K562 (cell line): ENCODE results near the gene TLE4. TPM values are rescaled to one million over a fixed set of nuclear protein-coding genes. Genes with fewer than 3 reads are reported as not detected.

Experiments
- ATAC-seq: fragments of 200-7000 bp; cut with Tn5 transposase; 3 replicates; pipeline ENCODE4 v1.9.1; 2020; ENCODE audit warnings: moderate library complexity
- BruUV-seq: library from RNA; stranded (reverse); fragments of 400-500 nt; replicated peaks from 2 replicates; lab custom pipeline; 2021; lab: Mats Ljungman, UMichigan
- CTCF ChIA-PET: fragments of 300-600 bp; formaldehyde crosslinking; extraction: SDS; loops from one replicate; lab custom pipeline; 2021; ENCODE audit warnings: low intra/inter-chr PET ratio; lab: Yijun Ruan, JAX
- POLR2A ChIA-PET: fragments of 300-600, 350-650 bp; sonication (Branson Sonifier 250); formaldehyde crosslinking; extraction: SDS; loops from one replicate; lab custom pipeline; 2021; ENCODE audit warnings: antibody characterized with exemption, inconsistent platforms; lab: Yijun Ruan, JAX
- DNase-seq, 4 experiments: peaks; one replicate each; pipeline versions ENCODE4 v3.0.0 to v3.0.0-alpha.2; 2011 to 2018; ENCODE audit warnings: low spot score in 3 of 4, mixed read lengths in 3 of 4; ENCODE audit errors: extremely low read depth in 1 of 4
- FAIRE-seq: peaks from 2 replicates; lab custom pipeline; 2011; peaks lifted over from hg19 to GRCh38; lab: Jason Lieb, UNC
- H2AFZ ChIP-seq: 2 replicates; pipeline ENCODE4 v1.6.0; 2011; ENCODE audit warnings: low read depth, low read length, control low read depth, inconsistent platforms
- H3K27ac ChIP-seq: fragments of 200-600 bp; 3 replicates; pipeline ENCODE4 v1.8.0; 2011; ENCODE audit warnings: low read depth, mild to moderate bottlenecking, control low read depth, inconsistent platforms, low read length, moderate library complexity, mixed read lengths; ENCODE audit errors: extremely low read depth
- H3K27me3 ChIP-seq, 2 experiments: fragments of 300-600 bp in 1 of 2; 2 replicates in 1 of 2; 3 replicates in 1 of 2; pipeline versions ENCODE4 v1.6.0 to v1.8.0; 2011; ENCODE audit warnings: inconsistent platforms in 2 of 2, low read length in 2 of 2, mild to moderate bottlenecking in 1 of 2, mixed read lengths in 1 of 2, moderate library complexity in 1 of 2; ENCODE audit not compliant: control insufficient read depth in 2 of 2, insufficient read depth in 2 of 2
- H3K36me3 ChIP-seq: fragments of 300-600 bp; 3 replicates; pipeline ENCODE4 v1.8.0; 2011; ENCODE audit warnings: mild to moderate bottlenecking, low read length, inconsistent platforms; ENCODE audit not compliant: control insufficient read depth, insufficient read depth
- H3K4me1 ChIP-seq, 2 experiments: fragments of 200-600 bp in 1 of 2; replicated peaks in 1 of 2; 2 replicates in 1 of 2; 3 replicates in 1 of 2; pipeline versions ENCODE4 v1.5.1 to v1.8.0; 2011; ENCODE audit warnings: inconsistent platforms in 2 of 2, low read length in 2 of 2, mild to moderate bottlenecking in 1 of 2, mixed read lengths in 1 of 2, moderate library complexity in 1 of 2; ENCODE audit not compliant: control insufficient read depth in 2 of 2, insufficient read depth in 2 of 2
- H3K4me2 ChIP-seq: 2 replicates; pipeline ENCODE4 v1.6.1; 2011; ENCODE audit warnings: low read length, control low read depth, inconsistent platforms, mixed read lengths; ENCODE audit not compliant: insufficient read depth
- H3K4me3 ChIP-seq: fragments of 200-600 bp; sonication (generic), shearing (Covaris generic); 2 replicates; pipeline ENCODE4 v1.5.1; 2016; ENCODE audit warnings: control low read depth, inconsistent platforms
- H3K79me2 ChIP-seq: fragments of 200-600 bp; 3 replicates; pipeline ENCODE4 v1.8.0; 2011; ENCODE audit warnings: low read length, inconsistent platforms; ENCODE audit not compliant: control insufficient read depth, insufficient read depth
- H3K9ac ChIP-seq, 2 experiments: 2 replicates each; pipeline versions ENCODE4 v1.6.0 to v1.6.1; 2011; ENCODE audit warnings: low read depth in 2 of 2, low read length in 2 of 2, control low read depth in 1 of 2, inconsistent platforms in 1 of 2, mild to moderate bottlenecking in 1 of 2, mixed read lengths in 1 of 2; ENCODE audit not compliant: insufficient read depth in 1 of 2
- H3K9me1 ChIP-seq: one replicate; pipeline ENCODE4 v1.6.0; 2011; ENCODE audit warnings: inconsistent platforms, mild to moderate bottlenecking, low read length, moderate library complexity; ENCODE audit not compliant: control insufficient read depth, insufficient read depth
- H3K9me3 ChIP-seq: replicated peaks from 2 replicates; pipeline ENCODE4 v1.5.1; 2011; ENCODE audit warnings: low read depth, low read length, inconsistent platforms; ENCODE audit not compliant: control insufficient read depth, insufficient read depth
- H4K20me1 ChIP-seq: replicated peaks from 2 replicates; pipeline ENCODE4 v1.6.1; 2011; ENCODE audit warnings: low read length, inconsistent platforms, mixed read lengths; ENCODE audit not compliant: control insufficient read depth, insufficient read depth
- BCL6 ChIP-seq: fragments of 250-450 bp; sonication (Bioruptor Pico); IDR thresholded peaks from 2 replicates; pipeline ENCODE4 v1.4.0; 2020
- BRCA1 ChIP-seq, 2 experiments: fragments of 450-650 bp in 1 of 2; sonication (generic) in 1 of 2; formaldehyde crosslinking in 1 of 2; IDR thresholded peaks; 2 replicates each; pipeline versions ENCODE4 v1.5.0 to v1.6.1; 2017 to 2020; ENCODE audit warnings: mild to moderate bottlenecking in 1 of 2, missing genetic modification reagents in 1 of 2
- EWSR1 ChIP-seq: fragments of 450-650 bp; IDR thresholded peaks from 2 replicates; pipeline ENCODE4 v1.6.1; 2018; ENCODE audit warnings: borderline replicate concordance, mild to moderate bottlenecking, low read depth, moderate library complexity; ENCODE audit not compliant: partially characterized antibody
- MEF2D ChIP-seq: conservative IDR thresholded peaks from 2 replicates; pipeline ENCODE4 v1.6.1; 2016; ENCODE audit warnings: low read depth, missing genetic modification characterization, missing compliant biosample characterization
- NFE2 ChIP-seq: IDR thresholded peaks from 2 replicates; pipeline ENCODE4 v1.6.1; 2014; ENCODE audit warnings: antibody characterized with exemption, low read depth
- NFE2L1 ChIP-seq: fragments of 450-650 bp; IDR thresholded peaks from 2 replicates; pipeline ENCODE4 v1.6.1; 2016; ENCODE audit warnings: missing genetic modification characterization, low read depth, mild to moderate bottlenecking, missing compliant biosample characterization, moderate library complexity, borderline replicate concordance
- PKNOX1 ChIP-seq: fragments of 450-650 bp; IDR thresholded peaks from 2 replicates; pipeline ENCODE4 v1.6.1; 2016
- RBM22 ChIP-seq: fragments of 200-400 bp; formaldehyde crosslinking; IDR thresholded peaks from 2 replicates; pipeline ENCODE4 v1.6.1; 2018; ENCODE audit warnings: low read length, low read depth; ENCODE audit not compliant: poor library complexity, severe bottlenecking
- REST ChIP-seq, 2 experiments: fragments of 450-650 bp; formaldehyde crosslinking in 1 of 2; IDR thresholded peaks; 2 replicates each; pipeline versions ENCODE4 v1.4.0 to v1.6.1; 2014 to 2020; ENCODE audit warnings: mild to moderate bottlenecking in 2 of 2, borderline replicate concordance in 1 of 2, low read depth in 1 of 2
- RHOXF2B ChIP-seq: fragments of 250-450 bp; sonication (Bioruptor Pico); conservative IDR thresholded peaks from 2 replicates; pipeline ENCODE4 v1.5.1; 2021
- ZNF707 ChIP-seq: fragments of 250-450 bp; sonication (Bioruptor Pico); conservative IDR thresholded peaks from 2 replicates; pipeline ENCODE4 v1.8.0; 2022; ENCODE audit warnings: inconsistent platforms, mild to moderate bottlenecking, moderate library complexity
- WGBS: fragments of 100-300 bp; shearing (Covaris generic); methylation state at CpG from one replicate; pipeline ENCODE4 v1.1.6; 2016; ENCODE audit warnings: low coverage, mixed read lengths; ENCODE audit not compliant: insufficient coverage; ENCODE audit errors: missing lambda C conversion rate; 5-methylcytosine and 5-hydroxymethylcytosine counted together
- in situ Hi-C: fragments of 300-500 bp; cut with MboI; formaldehyde crosslinking; loops from 4 replicates; pipeline ENCODE4 v1.15.0; 2018; ENCODE audit warnings: inconsistent platforms, mixed read lengths
- intact Hi-C: fragments of 100-400 bp; cut with micrococcal nuclease; formaldehyde crosslinking; loops from 2 replicates; pipeline ENCODE4 v1.14.2; 2022
- polyA plus RNA-seq, 8 experiments: library from polyadenylated mRNA; depleted of rRNA in 4 of 8; stranded (reverse) in 5 of 8; unstranded in 3 of 8; fragments of >200 nt; fragmentation: Nextera tagmentation in 2 of 8; fragmentation: Illumina TruSeq in 1 of 8; extraction: Ambion mirVana in 2 of 8; extraction: Trizol in 1 of 8; gene quantifications; 2 replicates each; pipeline versions ENCODE4 v1.2.1 to v1.2.3, GENCODE V29; 2011 to 2014; ENCODE audit warnings: inconsistent platforms in 1 of 8, missing spikeins in 1 of 8
- total RNA-seq, 7 experiments: library from RNA; depleted of rRNA in 6 of 7; stranded (reverse); fragments of >200 nt in 6 of 7; fragmentation: Illumina TruSeq in 2 of 7; extraction: Trizol in 2 of 7; gene quantifications; 2 replicates each; pipeline versions ENCODE4 v1.2.1 to v1.2.3, GENCODE V29; 2011 to 2021; ENCODE audit warnings: low replicate concordance in 1 of 7
- TF ChIP-seq, protein P1 (sequence below), 2 experiments: fragments of 250-450 bp in 1 of 2; fragments of 450-650 bp in 1 of 2; sonication (Bioruptor Pico) in 1 of 2; IDR thresholded peaks; 2 replicates each; pipeline versions ENCODE4 v1.6.1 to v1.8.0; 2016 to 2021; ENCODE audit warnings: mild to moderate bottlenecking in 2 of 2, moderate library complexity in 2 of 2, missing compliant biosample characterization in 1 of 2, missing genetic modification characterization in 1 of 2

TLE4 gene
- total and polyA plus RNA-seq, 9 of the 15 experiments (the other 6 are each of a cell fraction or from before 2014, with no cell fraction given) = 1.1 to 8.8 (median 5.7) TPM

DNA sequence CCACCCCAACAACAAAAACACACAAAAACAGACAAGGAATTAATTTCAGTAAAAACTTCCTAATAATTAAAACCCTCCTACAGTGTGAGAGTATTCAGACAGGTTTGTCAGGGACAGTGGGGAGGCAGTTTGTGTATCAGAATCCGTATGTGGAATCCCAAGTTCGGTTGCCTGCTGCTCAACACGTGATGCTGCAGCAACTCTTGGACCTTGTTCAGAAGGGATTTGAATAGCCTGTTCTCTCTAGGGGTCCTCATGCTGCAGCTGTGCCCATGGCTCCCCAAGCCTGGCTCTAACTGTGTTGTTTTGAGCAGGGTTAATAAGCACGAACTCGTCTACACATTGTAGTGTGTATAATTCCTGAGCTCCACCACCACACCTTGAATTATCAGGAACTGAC, 28.7 kb downstream of the TLE4 start:
- no peaks in the 10 kb centered on the region for H3K9me1 ChIP-seq
- H4K20me1 ChIP-seq = no peaks in the 10 kb centered on the region
- ChIA-PET POLR2A (no interaction called here), CTCF (no interaction called here)
- no peak overlapping the region for H3K4me2 ChIP-seq
- no peak overlapping the region for H3K4me3 ChIP-seq
- H2AFZ ChIP-seq = no peak overlapping the region
- ATAC-seq (no peak), FAIRE-seq (no peak), DNase-seq (no peak)
- H3K4me1 ChIP-seq = no peaks in the 10 kb centered on the region
- H3K9ac ChIP-seq = no peak overlapping the region
- no peak overlapping the region for H3K27ac ChIP-seq
- no TSS peak for BruUV-seq
- no peaks in the 10 kb centered on the region for H3K27me3 ChIP-seq
- intact Hi-C loops (no loop called here), in situ Hi-C loops (no loop called here)
- no peaks in the 10 kb centered on the region for H3K36me3 ChIP-seq
- no peaks in the 10 kb centered on the region for H3K79me2 ChIP-seq
- H3K9me3 ChIP-seq = no peaks in the 10 kb centered on the region
- 33% methylated on average over 5 of the region's 5 CpGs for WGBS
- no peak for TF ChIP-seq NFE2L1 (tag)
- no peak for TF ChIP-seq MEF2D
- TF ChIP-seq BRCA1 (IDR thresholded peaks at IDR 0.05) = no peak
- no peak for TF ChIP-seq BRCA1 (CRISPR knock-in tag; IDR thresholded peaks at IDR 0.05)
- TF ChIP-seq ZNF707 (CRISPR knock-in tag) = no peak
- no peak for TF ChIP-seq PKNOX1
- no peak for TF ChIP-seq BCL6 (CRISPR knock-in tag)
- TF ChIP-seq NFE2 = no peak
- TF ChIP-seq REST (IDR thresholded peaks at IDR 0.05; ENCODE audit: borderline replicate concordance) = no peak
- no peak for TF ChIP-seq REST (CRISPR knock-in tag; IDR thresholded peaks at IDR 0.05; ENCODE audit: low read depth)
- TF ChIP-seq, protein P1, sequence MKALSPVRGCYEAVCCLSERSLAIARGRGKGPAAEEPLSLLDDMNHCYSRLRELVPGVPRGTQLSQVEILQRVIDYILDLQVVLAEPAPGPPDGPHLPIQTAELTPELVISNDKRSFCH (CRISPR knock-in tag; IDR thresholded peaks at IDR 0.05) = no peak
- TF ChIP-seq, protein P1 (tag; IDR thresholded peaks at IDR 0.05) = no peak
- no peak for TF ChIP-seq RHOXF2B (CRISPR knock-in tag)
- no peak for TF ChIP-seq EWSR1
- TF ChIP-seq RBM22 = no peak
